H54 (cell line): ENCODE data around the gene NKD2.

Experiments
- DNase-seq: peaks from one replicate; pipeline ENCODE4 v3.0.0; 2011; ENCODE audit warnings: low spot score, mixed read lengths; ENCODE audit not compliant: insufficient read length
- FAIRE-seq: peaks from 3 replicates; lab custom pipeline; 2011; peaks lifted over from hg19 to GRCh38; lab: Jason Lieb, UNC
- POLR2A ChIP-seq: IDR thresholded peaks from 2 replicates; pipeline ENCODE4 v1.6.1; 2011; ENCODE audit warnings: low read depth, mild to moderate bottlenecking, low read length

Gene NKD2

GRCh38 chr5:1037123-1037670 is 28.6 kb downstream of the NKD2 start:
- no peak for FAIRE-seq
- no peak for DNase-seq
- no peak for TF ChIP-seq POLR2A

GRCh38 chr5:1037671-1038416 is 29.2 kb downstream of the NKD2 start:
- DNase-seq = no peak
- no peak for TF ChIP-seq POLR2A
- FAIRE-seq = no peak

DNA sequence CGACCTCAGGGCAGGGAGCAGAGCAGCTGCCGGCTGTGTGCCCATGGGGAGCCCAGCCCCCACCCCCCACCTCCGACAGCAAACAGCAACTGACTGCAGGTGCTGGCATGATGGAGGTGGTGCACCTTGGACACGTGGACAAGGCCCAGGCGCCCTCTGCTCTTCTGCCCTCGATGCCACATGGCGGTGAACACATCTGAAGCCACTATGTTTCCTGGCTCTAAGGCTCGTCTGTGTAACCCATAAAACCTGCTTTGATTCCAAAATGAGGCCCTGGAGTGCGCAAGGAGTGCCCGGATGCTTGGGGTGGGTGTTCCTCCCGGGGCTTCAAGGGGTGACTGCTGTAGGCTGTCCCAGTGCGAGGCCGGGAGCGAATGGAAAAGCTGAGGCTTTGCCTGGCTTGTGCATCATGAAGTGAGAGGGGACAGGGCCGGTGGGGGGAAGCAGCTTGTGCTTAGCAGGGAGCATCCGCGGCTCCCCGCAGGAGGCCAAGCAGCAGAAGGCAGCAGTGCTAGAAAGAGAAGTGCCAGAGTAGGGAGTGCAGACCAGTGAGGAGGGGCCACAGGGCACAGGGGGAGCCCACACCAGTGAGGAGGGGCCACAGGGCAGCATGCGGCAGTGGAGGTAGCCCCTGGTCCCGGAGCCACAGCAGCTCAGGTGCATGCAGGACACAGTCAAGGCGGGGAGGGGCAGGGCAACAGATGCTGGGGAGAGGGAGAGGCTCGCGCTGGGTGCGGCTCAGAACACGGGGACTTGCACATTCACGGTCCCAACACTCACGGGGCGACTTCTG is 30.0 kb downstream of the NKD2 start:
- DNase-seq (no peak), FAIRE-seq (no peak)
- no peak for TF ChIP-seq POLR2A

- no peak for TF ChIP-seq POLR2A
- no peak for FAIRE-seq
- no peak for DNase-seq
Measured at GRCh38 chr5:1039210-1039548, 30.6 kb downstream of the NKD2 start.

DNA sequence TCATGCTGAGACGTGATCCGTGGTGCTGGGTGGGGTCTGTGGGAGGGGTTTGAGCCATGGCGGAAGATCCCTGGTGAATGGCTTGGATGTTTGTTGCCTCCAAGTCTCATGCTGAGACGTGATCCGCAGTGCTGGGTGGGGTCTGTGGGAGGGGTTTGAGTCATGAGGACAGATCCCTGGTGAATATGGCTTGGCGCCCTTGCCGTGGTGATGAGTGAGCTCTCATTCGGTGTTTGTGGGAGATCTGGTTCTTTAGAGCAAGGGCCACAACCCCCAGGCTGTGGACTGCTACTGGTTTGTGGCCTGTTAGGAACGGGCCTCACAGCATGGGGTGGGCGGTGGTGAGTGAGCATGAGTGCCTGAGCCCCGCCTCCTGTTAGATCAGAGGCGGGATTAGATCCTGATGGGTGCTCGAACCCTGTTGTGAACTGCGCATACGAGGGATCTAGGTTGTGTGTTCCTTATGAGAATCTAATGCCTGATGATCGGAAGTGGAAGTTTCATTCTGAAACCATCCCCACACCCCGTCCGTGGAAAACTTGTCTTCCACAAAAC is 31.2 kb downstream of the NKD2 start:
- no peak for TF ChIP-seq POLR2A
- FAIRE-seq (no peak), DNase-seq (no peak)

- TF ChIP-seq POLR2A = no peak
- DNase-seq (no peak), FAIRE-seq (no peak)
Measured at GRCh38 chr5:1040571-1040970, 32.0 kb downstream of the NKD2 start.

DNA sequence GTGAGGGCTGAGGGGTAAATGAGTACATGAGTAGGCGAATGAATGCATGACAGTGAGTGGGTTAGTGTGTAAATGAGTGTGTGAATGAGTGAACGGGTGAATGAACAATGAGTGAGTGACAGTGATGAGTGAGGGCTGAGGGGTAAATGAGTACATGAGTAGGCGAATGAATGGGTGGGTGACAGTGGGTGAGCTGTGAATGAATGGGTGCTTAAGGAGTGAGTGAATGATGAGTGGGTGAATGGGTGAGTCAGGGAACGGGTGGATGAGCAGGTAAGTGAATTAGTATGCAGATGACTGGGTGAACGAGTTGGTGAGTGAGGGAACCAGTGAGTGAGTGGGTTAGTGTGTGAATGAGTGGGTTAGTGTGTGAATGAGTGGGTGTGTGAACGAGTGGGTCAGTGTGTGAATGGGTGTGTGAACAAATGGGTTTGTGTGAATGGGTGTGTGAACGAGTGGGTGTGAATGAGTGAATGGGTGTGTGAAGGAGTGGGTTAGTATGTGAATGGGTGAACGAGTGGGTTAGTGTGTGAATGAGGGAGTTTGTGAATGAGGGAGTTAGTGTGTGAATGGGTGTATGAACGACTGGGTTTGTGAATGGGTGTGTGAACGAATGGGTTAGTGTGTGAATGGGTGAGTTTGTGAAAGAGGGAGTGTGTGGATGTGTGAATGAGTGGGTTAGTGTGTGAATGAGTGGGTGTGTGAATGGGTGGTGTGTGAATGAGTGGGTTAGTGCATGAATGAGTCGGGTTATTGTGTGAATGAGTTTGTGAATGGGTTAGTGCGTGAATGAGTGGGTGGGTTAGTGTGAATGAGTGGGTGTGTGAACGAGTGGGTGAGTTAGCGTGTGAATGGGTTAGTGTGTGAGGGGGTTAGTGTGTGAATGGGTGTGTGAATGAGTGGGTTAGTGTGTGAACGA is 32.9 kb downstream of the NKD2 start:
- DNase-seq (no peak), FAIRE-seq (no peak)
- no peak for TF ChIP-seq POLR2A

DNA sequence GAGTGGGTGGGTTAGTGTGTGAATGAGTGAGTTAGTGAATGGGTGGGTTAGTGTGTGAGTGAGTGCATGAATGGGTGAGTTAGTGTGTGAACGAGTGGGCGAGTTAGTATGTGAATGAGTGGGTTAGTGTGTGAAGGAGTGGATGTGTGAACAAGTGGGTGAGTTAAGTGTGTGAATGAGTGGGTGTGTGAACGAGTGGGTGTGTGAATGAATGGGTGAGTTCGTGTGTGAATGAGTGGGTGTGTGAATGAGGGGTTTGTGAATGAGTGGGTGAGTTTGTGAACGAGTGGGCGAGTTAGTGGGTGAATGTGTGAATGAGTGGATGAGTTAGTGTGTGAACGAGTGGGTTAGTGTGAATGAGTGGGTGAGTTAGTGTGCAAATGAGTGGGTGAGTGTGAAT is 34.0 kb downstream of the NKD2 start:
- DNase-seq (no peak), FAIRE-seq (no peak)
- TF ChIP-seq POLR2A = no peak

GRCh38 chr5:1043327-1043726 is 34.7 kb downstream of the NKD2 start:
- FAIRE-seq = no peak
- TF ChIP-seq POLR2A = no peak
- DNase-seq = no peak

- no peak for FAIRE-seq
- no peak for TF ChIP-seq POLR2A
- no peak for DNase-seq
Measured at GRCh38 chr5:1044117-1044516, 35.5 kb downstream of the NKD2 start.

DNA sequence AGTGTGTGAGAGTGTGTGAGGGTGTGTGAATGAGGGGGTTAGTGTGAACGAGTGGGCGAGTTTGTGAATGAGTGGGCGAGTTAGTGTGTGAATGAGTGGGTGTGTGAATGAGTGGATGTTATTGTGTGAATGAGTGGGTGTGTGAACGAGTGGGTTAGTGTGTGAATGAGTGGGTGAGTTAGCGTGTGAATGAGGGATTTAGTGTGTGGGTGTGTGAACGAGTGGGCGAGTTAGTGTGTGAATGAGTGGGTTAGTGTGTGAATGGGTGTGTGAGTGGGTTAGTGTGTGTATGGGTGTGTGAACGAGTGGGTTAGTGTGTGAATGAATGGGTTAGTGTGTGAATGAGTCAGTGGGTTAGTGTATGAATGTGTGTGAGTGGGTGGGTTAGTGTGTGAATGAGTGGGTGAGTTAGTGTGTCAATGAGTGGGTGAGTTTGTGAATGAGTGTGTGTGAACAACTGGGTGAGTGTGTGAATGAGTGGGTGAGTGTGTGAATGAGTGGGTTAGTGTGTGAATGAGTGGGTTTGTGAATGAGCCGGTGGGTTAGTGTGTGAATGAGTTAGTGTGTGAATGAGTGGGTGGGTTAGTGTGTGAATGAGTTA is 37.5 kb downstream of the NKD2 start:
- DNase-seq (no peak), FAIRE-seq (no peak)
- TF ChIP-seq POLR2A = no peak

DNA sequence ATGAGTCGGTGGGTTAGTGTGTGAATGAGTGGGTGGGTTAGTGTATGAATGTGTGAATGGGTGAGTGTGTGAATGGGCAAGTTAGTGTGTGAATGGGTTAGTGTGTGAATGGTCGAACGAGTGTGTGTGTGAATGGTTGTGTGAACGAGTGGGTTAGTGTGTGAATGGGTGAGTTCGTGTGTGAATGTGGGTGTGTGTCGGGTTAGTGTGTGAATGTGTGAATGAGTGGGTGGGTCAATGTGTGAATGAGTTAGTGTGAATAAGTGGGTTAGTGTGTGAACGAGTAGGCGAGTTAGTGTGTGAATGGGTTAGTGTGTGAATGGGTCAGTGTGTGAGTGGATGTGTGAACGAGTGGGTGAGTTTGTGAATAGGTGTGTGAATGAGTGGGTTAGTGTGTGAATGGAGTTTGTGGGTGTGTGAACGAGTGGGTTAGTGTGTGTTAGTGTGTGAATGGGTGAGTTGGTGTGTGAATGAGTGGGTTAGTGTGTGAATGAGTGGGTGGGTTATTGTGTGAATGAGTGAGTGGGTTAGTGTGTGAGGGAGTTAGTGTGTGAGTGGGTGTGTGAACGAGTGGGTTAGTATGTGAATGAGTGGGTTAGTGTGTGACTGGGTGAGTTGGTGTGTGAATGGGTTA is 38.8 kb downstream of the NKD2 start:
- FAIRE-seq (no peak), DNase-seq (no peak)
- no peak for TF ChIP-seq POLR2A
